HG03095 (cell line): ENCODE measurements around the gene TBC1D22B.
"Not testable (repeated sequence)": the region's sequence is repeated elsewhere in the genome, so short reads cannot be mapped to it uniquely, and the experiment has no call there.

Experiments used
- ATAC-seq: cut with Tn5 transposase; IDR thresholded peaks from one replicate; pipeline ENCODE4 v1.9.1; 2021; ENCODE audit warnings: moderate library complexity; ENCODE audit not compliant: unreplicated experiment

The TBC1D22B gene

DNA sequence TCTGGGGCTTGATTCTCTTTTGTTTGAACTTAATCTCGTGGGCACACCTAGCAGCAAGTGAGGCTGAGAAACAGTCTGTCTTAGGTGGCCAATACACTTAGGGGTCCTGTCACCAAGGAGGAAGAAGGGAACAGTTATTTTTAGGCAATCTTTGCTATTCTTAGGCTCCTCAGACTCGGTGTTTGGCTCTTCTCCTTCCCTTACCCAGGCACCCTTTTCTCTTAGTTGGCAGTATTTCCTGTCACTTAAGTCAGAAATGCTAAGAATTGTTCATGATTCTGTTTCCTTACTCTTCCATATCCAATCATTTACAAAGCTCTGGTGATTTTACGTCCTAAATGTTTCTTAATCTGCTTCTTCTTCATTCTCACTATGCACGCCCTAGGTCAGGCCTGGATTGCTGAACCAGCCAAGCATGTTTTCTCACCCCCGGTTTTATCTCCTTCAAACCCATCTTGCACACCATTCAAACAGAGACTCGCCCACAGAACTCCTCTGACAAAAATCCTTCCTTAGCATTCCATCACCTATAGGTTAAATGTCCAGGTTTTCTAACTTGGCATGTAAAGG, 45.6 kb downstream of the TBC1D22B start:
- no peak for ATAC-seq

DNA sequence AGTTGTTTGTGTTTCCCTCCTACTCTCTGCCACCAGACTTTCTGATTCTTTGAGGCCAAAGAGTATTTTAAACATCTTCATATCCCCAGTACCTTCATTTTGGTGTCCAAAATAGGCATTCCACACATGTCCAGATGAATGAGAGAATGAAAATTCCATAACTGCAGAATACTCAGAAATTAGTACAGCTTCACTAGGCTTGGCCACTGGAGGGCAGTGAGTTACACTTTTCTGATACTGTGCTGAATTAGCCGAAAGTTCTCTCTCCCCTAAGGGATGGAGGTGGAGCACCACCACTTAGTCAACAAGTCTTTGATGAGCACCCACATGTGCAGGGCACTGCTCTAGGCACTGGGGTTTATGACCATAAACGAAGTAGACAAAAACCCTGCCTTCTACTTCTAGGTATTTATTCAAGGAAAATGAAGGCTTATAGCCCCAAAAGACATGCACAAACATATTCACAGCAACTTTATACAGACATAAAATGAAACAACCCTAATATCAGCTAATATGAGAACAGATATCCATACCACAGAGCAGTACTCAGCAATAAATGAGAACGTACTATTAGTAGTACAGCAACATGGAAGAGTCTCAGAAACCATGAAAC, 46.4 kb downstream of the TBC1D22B start:
- no peak for ATAC-seq

DNA sequence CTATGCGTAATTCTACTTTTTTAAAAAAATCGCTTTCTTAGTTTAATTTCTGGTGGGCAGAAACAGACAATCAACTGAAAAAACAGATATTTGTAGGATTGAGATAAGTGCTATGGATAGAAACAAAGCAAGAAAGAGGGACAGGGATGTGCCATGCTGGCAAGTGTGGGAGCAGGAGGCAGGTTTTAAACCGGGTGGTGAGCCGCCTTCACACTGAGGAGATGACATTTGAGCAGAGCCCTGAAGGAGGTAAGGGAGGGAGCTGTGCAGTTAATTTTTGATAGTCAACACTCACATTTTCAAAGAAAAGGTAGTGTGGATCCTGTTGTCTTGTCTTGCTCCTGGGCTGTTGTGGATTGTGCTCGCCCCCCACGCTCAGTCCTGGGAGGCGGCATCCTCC, 47.2 kb downstream of the TBC1D22B start:
- no peak for ATAC-seq

DNA sequence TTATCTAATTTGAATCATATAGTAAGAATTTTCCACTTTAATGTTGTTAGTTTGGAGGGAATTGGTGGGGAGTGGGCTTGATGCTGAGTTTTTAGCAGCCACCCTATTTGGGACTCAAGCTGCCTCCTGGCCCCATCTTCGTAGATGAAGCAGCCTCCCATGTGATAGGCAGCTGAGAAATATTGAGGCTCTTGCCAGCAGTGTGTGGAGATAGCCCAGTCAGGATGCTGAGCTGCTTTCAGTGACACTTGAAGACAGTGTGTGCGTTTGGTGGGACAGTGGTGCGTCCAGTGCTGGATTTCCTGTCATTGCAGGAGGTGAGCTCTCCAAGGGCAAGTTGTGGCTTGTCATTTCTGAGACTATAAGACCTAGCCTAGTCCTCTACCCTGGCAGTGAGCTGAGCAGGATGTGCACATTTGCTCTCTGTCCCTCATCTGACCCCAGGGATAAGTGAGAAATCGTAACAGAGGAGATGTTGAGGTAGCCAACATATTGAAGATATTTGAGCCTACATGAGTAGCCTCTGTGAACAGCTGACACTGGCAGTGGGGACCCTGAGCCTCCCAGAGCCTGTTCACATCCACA, 48.4 kb downstream of the TBC1D22B start:
- ATAC-seq, result no peak

DNA sequence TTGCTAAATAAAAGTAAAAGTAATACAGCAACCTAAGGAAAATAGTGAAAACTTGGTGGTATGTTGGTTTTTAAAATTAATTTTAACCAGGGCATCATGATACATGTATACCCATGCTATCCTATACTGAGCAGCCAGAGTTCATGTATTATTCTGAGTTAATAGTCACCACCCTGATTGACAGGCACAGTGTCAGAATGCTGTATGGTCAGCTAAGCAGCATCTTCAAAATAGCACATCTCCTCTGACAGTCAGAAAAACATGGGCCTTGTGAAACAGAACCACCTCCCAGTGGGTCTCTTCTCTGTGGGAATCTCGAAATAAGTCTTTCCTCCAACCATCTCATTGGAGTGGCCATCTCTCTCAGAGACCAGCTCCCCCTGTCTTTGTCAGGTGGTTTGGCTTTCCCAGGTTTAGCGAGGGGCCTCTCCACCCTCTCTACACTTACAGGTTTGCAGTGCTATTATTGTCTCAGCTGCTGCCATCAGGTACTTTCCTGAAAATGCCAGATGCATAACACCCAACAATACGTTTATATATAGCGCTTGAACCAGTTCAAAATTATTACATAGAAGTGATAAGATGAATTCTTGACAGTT, 49.2 kb downstream of the TBC1D22B start:
- no peak for ATAC-seq

DNA sequence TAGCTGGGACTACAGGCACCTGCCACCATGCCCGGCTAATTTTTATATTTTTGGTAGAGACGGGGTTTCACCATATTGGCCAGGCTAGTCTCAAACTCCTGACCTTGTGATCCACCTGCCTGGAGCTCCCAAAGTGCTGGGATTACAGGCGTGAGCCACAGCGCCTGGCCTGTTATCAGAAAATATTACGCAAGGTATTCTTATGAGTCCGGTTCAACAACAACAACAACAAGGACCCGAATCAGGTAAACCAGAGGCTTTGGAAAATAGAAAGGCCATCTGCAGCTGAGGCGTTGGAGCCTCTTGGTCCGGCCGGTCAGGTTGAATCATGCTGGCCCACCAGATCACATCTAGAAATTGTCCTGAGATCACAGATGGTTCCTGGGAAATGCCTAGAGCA, 49.9 kb downstream of the TBC1D22B start:
- ATAC-seq, result not testable (repeated sequence)

DNA sequence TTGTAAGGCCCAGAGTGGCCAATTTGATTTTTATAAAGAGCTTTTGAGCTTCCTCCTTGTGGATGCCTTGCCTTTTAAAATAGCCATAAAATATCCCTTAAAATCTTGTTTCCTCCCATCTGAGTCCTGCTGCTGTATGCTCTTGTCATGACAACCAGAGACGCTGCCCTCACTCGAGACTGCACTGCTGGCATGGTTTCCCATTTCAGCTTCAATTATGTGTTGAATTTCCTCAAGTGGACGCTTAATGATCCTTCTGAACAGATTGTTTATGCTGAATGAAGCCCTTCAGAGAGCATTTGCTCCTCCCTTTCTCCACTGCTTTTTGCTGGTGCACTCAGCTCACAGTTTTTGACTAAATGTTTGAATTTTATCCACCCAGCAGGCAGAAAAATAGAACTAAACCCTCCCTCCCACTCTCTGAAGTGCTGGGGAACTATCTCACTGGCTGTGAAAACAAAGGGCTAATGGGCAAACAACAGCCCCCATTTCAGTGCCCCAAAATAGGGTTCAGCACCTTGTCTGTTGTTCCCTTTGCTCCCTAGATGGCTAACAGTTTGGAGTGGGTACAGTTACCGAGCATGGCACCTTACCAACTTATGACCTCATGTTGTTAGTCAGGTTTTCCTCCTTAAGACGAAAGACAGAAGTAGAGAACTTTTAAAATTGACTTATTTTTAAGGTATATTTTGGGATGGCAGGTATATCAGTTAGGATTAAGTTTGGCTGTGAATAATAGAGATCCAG, 50.7 kb downstream of the TBC1D22B start:
- no peak for ATAC-seq

DNA sequence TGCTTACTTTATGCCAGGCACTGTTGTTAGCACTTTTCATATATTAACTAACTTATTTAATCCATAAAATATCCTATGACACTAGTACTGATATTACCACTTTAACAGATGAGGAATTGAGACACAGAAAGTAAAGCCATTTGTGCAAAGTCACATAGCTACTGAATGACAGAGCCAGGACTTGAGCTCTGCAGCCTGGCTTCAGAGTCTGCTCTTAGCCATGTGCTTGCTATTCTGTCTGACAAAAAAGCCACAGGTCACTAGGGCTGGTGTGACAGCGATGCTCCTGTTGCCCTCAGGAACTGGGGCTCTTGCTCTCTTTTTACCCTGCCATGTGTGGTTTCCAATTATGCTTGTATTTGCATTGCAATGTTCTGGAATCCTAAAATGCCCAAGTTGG, 51.5 kb downstream of the TBC1D22B start:
- ATAC-seq, result no peak

DNA sequence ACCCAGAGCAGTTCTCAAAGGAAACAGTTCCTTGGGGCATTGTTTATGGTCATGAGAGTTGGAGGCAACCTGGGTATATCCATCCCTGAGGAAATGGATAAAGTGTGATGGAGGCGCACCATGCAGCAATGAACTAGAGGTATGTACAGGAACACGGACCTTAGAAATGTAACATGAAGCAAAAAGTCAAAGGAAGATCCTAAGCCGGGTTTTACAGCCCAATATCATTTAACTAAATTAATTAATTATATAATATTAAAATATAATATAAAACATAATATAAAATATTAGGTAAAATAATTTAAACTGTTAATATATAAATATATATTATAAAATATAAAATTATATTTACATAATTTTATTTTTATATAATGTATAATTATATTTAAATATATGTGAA, 52.1 kb downstream of the TBC1D22B start:
- ATAC-seq, result no peak

DNA sequence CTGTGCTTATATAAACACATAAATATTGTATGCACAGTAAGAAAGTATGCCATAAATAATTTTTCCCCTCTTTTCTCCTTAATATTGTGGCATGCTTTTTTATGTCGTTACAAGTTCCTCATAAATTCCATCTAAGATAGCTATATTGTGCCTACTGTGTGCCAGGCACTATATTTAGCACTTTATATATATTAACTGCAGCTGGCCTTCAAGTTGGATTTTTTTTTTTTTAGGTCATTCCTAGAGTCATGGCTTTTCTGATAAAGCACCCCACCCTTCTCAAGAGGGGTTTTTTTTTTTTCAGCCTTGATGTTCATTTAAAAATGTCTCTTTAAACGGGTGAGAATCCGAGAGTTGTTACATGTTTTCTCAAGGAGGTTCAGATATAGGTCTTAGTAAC, 53.4 kb downstream of the TBC1D22B start:
- ATAC-seq, result no peak

DNA sequence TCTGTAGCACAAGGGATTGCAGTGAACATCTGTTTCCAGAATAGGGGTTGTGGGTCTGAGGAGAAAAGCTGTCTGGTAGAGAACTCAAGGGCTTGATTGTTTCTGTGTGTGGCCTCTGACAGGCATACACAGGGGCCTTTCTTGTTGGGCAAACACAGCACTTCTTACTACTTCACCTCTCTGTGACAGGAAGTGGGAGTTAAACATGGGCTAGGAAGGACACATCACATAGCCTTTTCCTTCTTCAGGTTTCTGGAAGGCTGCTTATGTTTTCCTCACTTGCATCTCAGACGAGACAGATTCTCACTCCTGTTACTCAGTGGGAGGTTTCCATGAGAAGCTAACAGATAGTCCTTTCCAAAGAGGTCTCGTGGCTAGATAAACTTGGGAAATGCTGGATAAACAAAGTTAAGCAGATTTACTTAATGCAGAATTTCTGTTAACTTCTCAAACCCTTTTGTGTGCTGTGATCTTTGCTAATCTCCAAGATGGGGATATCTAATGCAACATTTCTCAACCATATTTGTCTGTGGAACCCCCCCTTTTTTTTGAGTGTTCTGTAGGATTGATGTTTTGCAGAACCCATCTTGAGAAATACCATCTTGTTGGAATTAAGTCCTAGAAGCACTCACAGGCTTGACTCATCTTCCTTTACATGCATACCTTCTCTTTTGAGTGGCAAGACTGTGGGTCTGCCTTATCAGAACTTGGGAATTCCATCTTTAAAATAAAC, 54.3 kb downstream of the TBC1D22B start:
- ATAC-seq, result no peak

DNA sequence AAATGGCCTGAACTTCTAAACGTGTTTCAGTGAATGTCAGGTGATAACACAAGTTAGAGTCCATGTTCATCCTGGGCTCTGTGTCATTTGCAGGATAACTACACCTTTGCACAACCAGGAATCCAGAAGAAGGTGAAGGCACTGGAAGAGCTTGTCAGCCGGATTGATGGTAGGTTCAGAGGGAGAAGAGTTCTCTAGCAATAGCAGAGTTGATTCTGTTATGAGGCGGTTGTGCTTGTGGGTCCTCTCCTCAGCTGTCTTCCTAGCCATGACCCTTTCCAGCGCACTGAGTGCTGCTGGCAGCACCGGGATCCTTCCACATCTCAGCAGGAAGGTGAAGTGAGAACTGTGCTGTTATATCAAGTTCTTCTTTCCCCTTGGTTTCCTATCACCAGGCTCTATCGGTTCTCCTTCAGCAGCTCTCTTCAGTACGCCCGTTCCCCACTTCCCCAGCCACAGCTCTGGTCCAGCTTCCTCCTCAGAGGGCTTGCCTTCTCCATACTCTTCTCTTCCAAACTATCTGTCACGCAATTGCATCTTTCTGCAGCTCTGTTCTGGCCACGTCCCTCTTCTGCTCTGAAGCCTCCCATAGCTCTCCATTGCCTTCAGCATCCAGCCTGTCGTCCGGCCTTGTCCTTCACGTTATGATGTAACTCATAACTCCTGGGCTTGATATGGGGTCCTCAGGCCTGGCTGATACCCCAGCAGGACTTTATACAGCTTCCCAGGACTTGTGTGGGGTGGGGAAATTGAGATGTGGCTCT, 56.3 kb downstream of the TBC1D22B start:
- ATAC-seq, result no peak

DNA sequence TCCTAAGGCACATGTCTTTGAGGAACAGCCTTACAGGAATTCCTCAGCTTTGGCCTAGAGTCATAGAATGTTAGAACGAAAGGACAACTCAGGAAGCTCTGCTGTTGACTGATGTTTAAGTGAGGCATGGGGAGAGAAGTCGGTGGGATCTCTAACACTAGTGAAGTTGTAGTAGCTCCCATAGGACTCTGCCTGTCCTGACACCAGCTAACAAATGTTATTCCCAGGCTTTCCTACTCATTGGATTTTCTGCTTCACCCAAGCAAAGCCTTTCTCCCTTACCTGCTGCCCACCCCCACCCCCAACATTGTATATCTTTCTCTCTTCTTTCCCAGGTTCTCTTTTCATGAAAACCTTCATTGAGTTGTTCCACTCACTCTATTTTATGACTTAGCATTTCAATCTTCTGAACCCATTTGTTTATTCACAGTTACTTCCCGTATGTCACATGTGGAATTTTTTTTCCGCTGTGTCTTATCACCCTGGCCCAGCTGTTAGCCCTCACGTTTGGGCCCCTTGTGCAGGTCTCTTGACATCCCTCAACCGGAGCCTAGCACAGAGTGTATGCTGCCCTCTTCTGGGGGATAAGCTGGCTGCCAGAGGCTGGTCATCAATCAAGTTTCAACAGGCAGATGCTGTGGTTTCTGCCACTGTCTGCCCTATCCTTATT, 57.0 kb downstream of the TBC1D22B start:
- ATAC-seq, result no peak

DNA sequence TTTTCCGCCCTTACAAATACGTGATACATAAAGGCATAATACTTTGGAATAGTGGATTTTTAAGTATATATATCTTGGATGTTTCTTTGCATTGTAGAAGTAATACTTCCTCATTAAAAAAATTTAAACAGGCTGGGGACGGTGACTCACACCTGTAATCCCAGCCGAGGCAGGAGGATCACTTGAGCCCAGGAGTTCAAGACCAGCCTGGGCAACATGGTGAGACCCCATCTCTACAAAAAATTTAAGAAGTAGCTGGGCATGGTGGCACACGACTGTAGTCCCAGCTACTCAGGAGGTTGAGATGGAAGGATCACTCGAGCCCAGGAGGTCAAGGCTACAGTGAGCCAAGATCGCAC, 57.6 kb downstream of the TBC1D22B start:
- no peak for ATAC-seq

DNA sequence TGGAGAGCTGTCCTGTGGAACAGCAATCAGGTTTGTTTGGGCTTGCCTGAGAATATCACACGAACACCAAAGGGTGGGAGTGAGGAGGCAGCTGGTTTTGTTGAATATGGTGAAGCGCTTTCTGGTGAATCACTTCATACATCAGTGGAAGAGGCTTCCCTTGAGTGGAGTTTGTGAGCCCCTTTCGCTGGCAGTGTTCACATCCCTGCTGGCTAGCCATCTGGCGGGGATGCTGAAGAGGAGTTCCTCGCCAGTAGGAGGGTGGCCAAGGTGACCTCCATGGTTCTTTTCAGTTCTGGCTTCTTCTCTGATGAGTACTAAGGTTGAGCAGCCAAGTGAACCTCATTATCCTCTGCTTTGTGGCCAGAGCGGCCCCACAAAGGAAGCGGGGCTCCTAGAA, 58.5 kb downstream of the TBC1D22B start:
- ATAC-seq, result no peak

DNA sequence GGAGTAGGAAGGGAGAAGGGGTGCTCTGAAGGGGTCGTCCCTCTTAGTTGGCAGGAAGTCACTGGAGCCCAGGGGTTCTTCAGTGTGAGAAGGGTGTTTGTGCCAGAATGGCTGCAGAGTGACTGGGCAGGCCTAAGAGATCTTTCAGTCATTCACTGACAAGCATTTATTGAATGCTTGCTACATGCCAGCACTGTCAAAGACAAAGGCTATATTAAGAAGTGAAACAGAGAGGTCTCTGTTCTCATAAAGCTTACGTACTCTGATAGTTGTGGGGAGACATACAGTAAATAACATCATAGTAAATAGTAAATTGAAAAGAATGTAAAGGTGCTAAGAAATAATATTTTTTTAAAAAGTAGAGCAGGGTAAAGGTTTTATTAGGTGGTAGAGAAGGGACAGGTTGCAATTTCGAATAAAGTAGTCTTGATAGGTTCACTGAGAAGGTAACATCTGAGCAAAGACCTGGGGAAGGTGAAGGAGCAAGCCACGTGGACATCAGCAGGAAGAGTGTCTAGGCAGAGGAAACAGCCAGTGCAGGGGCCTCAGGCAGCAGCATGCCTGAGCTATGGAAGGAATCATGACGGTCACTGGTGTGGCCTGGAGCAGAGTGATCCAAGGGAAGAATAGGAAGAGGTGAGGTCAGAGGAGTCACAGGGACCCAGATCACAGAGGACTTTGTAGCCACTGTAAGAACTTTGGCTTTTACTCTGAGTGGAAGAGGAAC, 59.9 kb downstream of the TBC1D22B start:
- peak; percentile 51 for ATAC-seq

DNA sequence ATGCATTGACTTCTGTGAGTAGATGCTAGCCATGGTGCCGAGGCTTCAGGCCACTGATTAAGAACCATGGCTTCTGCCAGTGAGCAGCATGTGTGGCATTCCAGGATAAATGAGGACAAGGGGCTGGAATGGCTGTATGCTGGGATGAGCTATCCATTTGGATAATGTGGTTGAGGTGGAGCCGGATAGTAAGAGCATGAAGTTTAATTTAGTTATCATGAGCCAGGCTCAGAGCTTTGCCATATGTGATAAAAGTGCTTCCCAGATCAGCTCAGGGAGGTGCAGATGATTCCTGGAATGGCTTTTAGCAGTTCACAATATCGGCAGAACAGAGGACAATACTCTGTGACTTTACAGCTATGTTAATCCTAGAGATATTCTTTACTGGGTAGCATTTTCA, 61.6 kb downstream of the TBC1D22B start:
- ATAC-seq, result no peak

DNA sequence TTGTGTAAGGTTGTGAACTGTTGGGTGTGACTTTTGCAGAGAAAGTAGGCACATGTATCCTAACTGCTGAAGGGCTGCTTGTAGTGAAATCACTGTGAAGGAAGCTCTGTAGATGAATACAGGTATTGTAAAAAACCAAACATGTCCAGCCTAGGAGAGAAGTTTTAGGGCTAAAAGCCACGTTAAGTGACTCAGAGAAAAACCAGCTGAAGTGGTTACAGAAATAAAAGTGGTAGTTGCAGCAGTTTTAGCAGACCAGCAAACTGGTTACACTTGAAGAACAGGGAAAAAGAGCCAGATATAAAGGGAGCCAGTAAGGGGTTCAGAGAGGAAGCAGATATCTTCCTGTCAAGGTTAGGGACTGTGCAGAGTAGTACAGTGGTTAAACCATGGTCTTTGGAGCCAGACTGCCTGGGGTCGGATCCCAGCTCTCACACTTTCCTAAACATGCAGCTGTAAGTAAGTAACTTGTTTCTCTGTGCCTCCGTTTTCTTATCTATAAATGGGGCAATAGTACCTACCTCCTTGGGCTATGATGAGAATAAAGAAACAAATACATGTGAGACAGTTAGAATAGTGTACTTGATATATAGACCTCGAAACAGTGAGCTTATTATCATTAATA, 62.4 kb downstream of the TBC1D22B start:
- ATAC-seq, result no peak

DNA sequence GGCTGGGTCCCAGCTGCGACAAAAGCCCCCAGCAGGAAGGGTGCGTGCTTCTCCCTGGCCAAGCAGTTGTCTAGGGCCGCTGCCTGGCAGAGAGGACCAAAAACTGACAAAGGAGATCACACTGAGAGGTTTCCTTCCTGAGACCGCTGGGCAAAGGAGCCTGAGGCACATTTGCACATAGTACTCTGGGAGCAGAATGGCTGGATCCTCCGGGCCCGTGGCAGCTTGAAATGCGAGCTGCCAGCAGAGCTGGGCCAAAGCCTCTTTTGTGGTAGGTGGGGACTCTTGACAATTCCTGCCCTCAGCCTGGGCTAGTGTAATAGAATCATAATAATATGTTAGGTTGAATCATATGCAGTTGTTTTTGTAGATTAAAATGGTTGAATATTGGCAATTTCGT, 63.1 kb downstream of the TBC1D22B start:
- ATAC-seq, result no peak
